Activated CD4-positive, alpha-beta T cell treated with anti-CD3 and anti-CD28 coated beads, Interleukin-2, amount 50 U/mL, for 48 hours (primary cell): ENCODE results near the gene GLDN.

Experiments used
- DNase-seq, 2 experiments: peaks; one replicate each; pipeline ENCODE4 v3.0.0-alpha.2; 2020

GLDN gene

GRCh38 chr15:51341366-51342226, at the start of gene GLDN:
TSS of gene GLDN (plus strand) at chr15:51341655. CDS start at chr15:51341685, 30 bp downstream.
- no peak for DNase-seq

- DNase-seq: no peak
Measured at GRCh38 chr15:51298620-51299019, 42.8 kb upstream of the GLDN start.

GRCh38 chr15:51299187-51300015, 42.1 kb upstream of the GLDN start:
- no peak for DNase-seq

- no peak for DNase-seq
Measured at GRCh38 chr15:51302480-51302879, 39.0 kb upstream of the GLDN start.

GRCh38 chr15:51303462-51303980, 37.9 kb upstream of the GLDN start:
- DNase-seq: no peak

- no peak for DNase-seq
Measured at GRCh38 chr15:51307325-51307724, 34.1 kb upstream of the GLDN start.

GRCh38 chr15:51307811-51308210, 33.6 kb upstream of the GLDN start:
- no peak for DNase-seq

- no peak for DNase-seq
Measured at GRCh38 chr15:51310064-51310463, 31.4 kb upstream of the GLDN start.

- DNase-seq: no peak
Measured at GRCh38 chr15:51311510-51311909, 29.9 kb upstream of the GLDN start.

- DNase-seq: no peak
Measured at GRCh38 chr15:51312166-51313073, 29.0 kb upstream of the GLDN start.

- no peak for DNase-seq
Measured at GRCh38 chr15:51313074-51313393, 28.4 kb upstream of the GLDN start.

GRCh38 chr15:51313644-51314280, 27.7 kb upstream of the GLDN start:
- DNase-seq: no peak

GRCh38 chr15:51314391-51315337, 26.8 kb upstream of the GLDN start:
- DNase-seq: no peak

GRCh38 chr15:51315726-51316125, 25.7 kb upstream of the GLDN start:
- no peak for DNase-seq

- DNase-seq: no peak
Measured at GRCh38 chr15:51316636-51317035, 24.8 kb upstream of the GLDN start.

- no peak for DNase-seq
Measured at GRCh38 chr15:51318382-51319150, 22.9 kb upstream of the GLDN start.

GRCh38 chr15:51319539-51319938, 21.9 kb upstream of the GLDN start:
- no peak for DNase-seq

GRCh38 chr15:51320843-51321242, 20.6 kb upstream of the GLDN start:
- DNase-seq: no peak

- no peak for DNase-seq
Measured at GRCh38 chr15:51321316-51321715, 20.1 kb upstream of the GLDN start.

- DNase-seq: no peak
Measured at GRCh38 chr15:51322621-51323296, 18.7 kb upstream of the GLDN start.
